ENCODE measurements around the gene MAPRE2. TPM values are rescaled to one million over a fixed set of nuclear protein-coding genes. Genes with fewer than 3 reads are reported as not detected.
A peak's percentile ranks its signal among the peaks of the same experiment; 100 is the strongest.

MAPRE2 gene
- total and polyA plus RNA-seq, 2 of the 13 experiments (the other 11 are each of a cell fraction or from before 2014, with no cell fraction given), result 34.5 to 67.9 TPM

- no peak for TF ChIP-seq LRRFIP1 (CRISPR knock-in tag; conservative IDR thresholded peaks at IDR 0.05)
- no peak; the same call in 1 of the 2 replicates for TF ChIP-seq HMG20A (CRISPR knock-in tag; IDR thresholded peaks at IDR 0.05; ENCODE audit: borderline replicate concordance)
- TF ChIP-seq DBP (CRISPR knock-in tag; IDR thresholded peaks at IDR 0.05; ENCODE audit: not compliant biosample characterization), result no peak
- TF ChIP-seq KDM5B (CRISPR knock-in tag; IDR thresholded peaks at IDR 0.05; ENCODE audit: borderline replicate concordance), result no peak
- no peak; the same call in 1 of the 2 replicates for TF ChIP-seq CEBPG (CRISPR knock-in tag; IDR thresholded peaks at IDR 0.05)
- no peak for TF ChIP-seq PITX1 (CRISPR knock-in tag; IDR thresholded peaks at IDR 0.05)
- TF ChIP-seq SIX4 (CRISPR knock-in tag; IDR thresholded peaks at IDR 0.05), result peak; percentile 73; the same call in 1 of the 2 replicates
- TF ChIP-seq RERE (CRISPR knock-in tag; IDR thresholded peaks at IDR 0.05; ENCODE audit: low read depth), result no peak
- TF ChIP-seq THAP7 (CRISPR knock-in tag; IDR thresholded peaks at IDR 0.05), result no peak
- TF ChIP-seq ZNF101 (CRISPR knock-in tag; IDR thresholded peaks at IDR 0.05; ENCODE audit: borderline replicate concordance, low read depth), result no peak
- no peak for TF ChIP-seq ZSCAN21 (CRISPR knock-in tag; IDR thresholded peaks at IDR 0.05; ENCODE audit: borderline replicate concordance)
- no peak for TF ChIP-seq ZNF138 (CRISPR knock-in tag; IDR thresholded peaks at IDR 0.05; ENCODE audit: low read depth)
- TF ChIP-seq ZFX (CRISPR knock-in tag; IDR thresholded peaks at IDR 0.05; ENCODE audit: low read depth), result no peak
- no peak for TF ChIP-seq ZNF782 (CRISPR knock-in tag; IDR thresholded peaks at IDR 0.05; ENCODE audit: borderline replicate concordance)
- no peak for TF ChIP-seq FUBP1 (CRISPR knock-in tag; IDR thresholded peaks at IDR 0.05; ENCODE audit: borderline replicate concordance)
- 0 out of 2 replicates have a peak, but pooled peaks have one; percentile 52 for TF ChIP-seq ONECUT2 (CRISPR knock-in tag; IDR thresholded peaks at IDR 0.05)
- no peak for TF ChIP-seq NAIF1 (CRISPR knock-in tag; IDR thresholded peaks at IDR 0.05; ENCODE audit: borderline replicate concordance)
Observed at GRCh38 chr18:35171315-35171987, 130.2 kb downstream of the MAPRE2 start (continued).

Data from HepG2 (cell line).